Middle frontal gyrus (tissue), 1 donor: ENCODE results near the gene GNRHR.
"Not testable (repeated sequence)": the region's sequence is repeated elsewhere in the genome, so short reads cannot be mapped to it uniquely, and the experiment has no call there.

Source experiments
- DNase-seq: peaks from one replicate; pipeline ENCODE4 v3.0.0-alpha.2; 2015; ENCODE audit warnings: low spot score; ENCODE audit errors: extremely low spot score

GNRHR gene

DNA sequence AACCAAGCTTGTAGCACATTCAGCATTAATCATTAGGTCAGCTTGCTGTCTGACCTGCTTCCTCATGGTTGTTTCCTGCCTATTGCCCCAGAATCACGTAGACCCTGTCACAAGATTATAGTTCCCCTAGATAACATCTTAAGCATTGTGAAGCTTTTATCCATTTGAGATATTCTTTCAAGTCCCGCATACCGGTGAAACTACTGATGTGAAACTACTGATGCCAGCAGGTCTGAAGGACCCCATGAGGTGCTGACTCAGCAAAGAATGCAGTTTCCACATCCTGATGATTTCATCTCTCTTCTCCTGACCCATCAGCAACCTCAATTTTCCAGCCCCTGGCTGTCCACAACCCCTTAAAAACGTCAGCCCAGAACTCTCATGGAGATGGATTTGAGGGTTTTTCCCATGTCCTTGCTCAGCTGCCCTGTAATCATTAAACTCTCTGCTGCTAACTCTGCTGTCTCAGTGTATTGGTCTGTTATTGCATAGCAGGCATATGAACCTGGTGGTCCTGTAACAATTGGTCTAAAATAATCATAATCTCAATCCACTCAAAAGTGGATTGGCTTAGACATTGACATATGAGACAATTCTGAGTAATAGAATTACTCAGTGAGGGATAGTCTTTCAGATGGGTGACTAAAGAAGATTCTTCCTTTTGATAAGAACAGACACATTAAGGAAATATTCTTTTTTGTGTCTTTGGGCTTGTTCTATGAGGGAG, 26.9 kb downstream of the GNRHR start:
- no peak for DNase-seq

DNA sequence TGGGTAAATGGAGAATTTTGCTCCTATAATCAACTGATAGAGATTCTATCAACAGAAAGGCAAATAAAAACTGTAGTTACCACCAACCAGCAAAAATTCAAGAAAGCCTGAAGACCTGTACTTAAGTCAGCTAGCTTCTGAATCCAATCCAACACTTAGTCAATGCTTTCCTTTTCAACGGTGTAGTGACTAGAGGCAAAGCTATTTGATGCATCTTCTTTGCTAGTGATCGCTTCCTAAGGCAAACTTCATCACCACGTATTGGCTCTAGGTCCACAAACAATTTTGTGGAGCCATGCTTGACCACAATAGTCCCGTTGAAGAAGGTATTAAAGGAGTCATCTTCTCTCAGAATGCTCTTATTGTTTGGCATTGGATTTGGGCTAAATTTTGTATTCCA, 28.2 kb downstream of the GNRHR start:
- DNase-seq, result no peak

DNA sequence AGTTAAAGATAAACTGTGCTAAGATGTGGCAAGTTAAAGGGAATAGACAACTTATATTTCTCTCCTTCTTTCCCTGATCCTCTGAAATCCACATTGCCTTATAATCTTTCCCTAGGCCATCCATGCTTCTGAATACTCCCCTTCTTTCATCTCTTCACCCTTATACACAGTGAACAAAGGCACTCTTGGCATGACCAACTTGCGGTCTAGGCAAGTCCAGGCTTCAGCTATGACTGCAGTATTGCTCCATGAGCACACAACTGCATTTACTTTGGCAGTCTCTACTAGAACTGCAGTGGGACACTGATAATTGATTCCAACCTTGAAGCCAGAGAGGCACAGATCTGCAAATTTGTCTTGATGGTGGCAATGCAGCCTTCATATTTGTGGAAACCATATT, 29.1 kb downstream of the GNRHR start:
- no peak for DNase-seq

GRCh38 chr4:67723949-67724348, 30.2 kb downstream of the GNRHR start:
- DNase-seq, result no peak

GRCh38 chr4:67723341-67723740, 30.8 kb downstream of the GNRHR start:
- DNase-seq, result no peak

DNA sequence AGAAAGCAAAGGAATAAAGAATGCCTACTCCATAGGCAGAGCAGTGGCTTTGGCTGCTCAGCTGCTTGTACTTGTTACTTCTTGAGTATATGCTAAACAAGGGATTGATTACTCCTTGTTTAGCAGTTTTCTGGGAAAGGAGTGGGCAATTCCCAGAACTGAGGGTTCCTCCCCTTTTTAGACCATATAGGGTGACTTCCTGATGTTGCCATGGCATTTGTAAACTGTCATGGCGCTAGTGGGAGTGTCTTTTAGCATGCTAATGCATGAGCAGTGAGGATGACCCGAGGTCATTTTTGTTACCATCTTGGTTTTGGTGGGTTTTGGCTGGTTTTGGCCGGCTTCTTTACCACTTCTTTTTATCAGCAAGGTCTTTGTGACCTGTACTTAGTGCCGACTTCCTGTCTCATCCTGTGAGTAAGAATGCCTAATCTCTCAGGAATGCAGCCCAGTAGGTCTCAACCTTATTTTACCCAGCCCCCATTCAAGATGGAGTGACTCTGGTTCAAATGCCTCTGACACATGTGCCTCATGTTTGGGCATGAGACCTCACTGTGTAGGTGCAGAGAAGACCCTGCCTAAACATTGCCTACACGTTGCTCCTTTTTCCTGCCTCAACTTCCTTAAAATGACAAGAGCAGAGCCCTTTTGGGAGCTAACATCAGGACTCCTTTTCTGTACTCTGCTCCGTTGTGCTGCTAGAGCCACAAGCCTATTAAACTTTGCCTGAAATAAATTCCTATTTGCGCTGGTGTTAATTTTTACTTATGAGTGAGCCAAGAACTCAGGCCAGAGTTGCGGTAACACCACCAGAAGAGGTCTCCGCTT, 32.2 kb downstream of the GNRHR start:
- no peak for DNase-seq

DNA sequence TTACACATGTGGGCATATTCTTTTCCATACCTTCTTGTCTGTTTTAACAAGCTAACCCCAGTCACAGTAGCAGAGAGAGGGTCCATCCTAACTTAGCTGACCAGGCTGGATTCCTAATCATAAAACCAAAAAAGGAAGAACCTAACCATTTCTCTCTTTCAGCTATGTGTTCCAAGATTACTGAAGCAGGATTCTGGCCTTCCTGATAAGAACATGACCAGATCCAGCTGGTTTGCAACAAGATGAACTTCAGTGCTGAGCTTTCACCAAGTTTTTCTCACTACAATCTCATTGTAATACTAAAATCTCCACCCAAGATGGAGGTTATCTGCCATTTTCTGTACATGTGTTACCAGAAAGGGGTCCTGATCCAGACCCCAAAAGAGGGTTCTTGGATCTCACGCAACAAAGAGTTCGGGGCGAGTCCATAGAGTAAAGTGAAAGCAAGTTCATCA, 32.8 kb downstream of the GNRHR start:
- DNase-seq, result no peak

GRCh38 chr4:67719953-67720617, 34.1 kb downstream of the GNRHR start:
- DNase-seq, result no peak

DNA sequence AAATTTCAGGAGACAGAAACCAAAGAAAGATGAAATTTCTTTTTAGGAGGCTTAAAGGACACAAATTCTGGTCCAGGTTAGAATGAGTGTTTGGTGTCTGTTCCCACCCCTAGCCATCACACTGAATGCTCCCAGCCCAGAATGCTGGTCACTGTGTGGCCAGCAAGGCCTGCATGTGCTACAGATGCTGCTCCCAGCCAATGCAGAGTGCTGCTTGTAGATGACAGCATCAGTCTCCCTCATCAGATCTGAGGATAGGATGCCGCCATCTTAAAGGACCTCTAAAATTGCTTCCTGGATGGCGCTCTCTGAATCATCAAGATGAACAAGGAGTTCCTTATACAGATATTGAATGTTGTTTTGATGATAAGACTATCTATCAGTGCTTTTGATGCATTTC, 35.3 kb downstream of the GNRHR start:
- DNase-seq, result no peak

GRCh38 chr4:67717586-67717985, 36.6 kb downstream of the GNRHR start:
- DNase-seq, result no peak

DNA sequence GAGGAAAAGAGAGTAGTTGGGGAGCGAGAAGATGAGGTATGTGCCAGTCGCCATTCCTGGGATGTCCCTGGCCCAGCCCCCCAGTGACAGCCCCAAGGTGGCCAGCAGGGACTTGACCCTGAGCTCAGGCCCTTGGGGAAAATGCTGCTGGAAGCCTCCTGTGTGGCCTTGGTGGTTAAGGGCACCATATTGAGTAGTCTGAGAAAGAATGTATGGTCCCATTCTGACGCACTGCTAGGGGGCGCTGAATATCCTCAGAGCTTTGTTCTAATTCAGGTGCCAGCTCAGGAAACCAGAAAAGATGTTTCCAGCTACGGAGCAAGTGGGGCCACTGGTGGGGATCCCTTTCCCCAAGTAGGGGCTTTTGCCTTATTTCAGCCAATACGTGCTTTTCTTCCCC, 39.2 kb downstream of the GNRHR start:
- no peak for DNase-seq

DNA sequence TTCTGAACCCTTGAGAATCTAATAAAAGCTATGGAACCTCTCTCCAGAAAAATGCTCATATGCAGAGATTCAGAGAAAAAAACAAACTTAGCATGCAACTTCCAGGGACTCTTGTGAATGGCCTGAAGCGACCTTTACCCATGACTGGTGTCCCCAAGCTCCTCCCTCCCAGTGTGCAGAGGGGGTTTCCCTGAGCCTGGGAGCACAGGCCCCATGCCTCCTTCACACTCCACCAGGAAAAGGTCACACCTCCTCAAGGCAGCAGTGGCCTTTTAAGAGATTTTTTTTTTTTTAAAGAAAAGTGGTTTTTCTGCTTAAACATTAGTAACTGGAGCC, 40.0 kb downstream of the GNRHR start:
- DNase-seq, result no peak

GRCh38 chr4:67713529-67714247, 40.5 kb downstream of the GNRHR start:
- DNase-seq, result no peak

GRCh38 chr4:67712650-67713528, 41.3 kb downstream of the GNRHR start:
- DNase-seq, result no peak

DNA sequence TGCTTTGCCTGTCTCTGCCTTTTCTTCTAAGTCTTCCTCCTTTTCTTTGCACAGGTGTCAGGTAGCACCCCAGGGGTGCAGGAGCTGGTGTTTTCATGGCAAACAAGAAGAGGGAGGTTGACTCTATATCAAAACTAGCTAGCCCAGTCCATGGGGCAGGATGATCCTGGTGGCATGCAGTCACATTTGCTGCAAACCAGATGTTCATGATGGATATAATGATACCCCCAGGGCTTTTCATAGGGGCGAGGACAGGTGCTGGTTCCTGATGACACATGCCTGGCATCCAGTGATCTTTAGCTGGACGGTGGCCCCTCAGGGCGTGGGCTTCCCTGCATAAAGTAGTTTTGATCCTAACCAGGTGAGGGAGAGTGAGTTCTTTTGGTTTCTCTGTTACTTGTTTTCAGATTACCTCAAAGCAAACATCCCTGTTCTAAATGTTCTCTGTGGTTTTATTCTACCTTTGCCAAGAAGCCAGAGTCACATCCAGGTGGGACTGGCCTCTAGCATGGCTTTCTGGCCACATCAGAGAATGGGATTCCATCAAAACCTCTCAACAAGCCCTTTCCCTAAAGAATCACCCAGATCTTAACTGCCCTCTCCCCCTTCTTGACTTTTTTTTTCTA, 42.1 kb downstream of the GNRHR start:
- no peak for DNase-seq

DNA sequence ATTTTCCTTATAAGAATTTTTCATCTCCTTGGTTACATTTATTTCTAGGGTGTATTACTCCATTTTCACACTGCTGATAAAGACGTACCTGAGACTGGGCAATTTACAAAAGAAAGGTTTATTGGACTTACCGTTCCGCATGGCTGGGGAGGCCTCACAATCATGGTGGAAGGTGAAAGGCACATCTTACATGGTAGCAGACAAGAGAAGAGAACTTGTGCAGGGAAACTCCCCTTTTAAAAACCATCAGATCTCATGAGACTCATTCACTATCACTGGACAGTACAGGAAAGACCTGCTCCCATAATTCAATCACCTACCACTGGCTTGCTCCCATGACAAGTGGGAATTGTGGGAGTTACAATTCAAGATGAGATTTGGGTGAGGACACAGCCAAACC, 47.5 kb downstream of the GNRHR start:
- DNase-seq, result not testable (repeated sequence)

GRCh38 chr4:67704843-67705242, 49.3 kb downstream of the GNRHR start:
- no peak for DNase-seq

DNA sequence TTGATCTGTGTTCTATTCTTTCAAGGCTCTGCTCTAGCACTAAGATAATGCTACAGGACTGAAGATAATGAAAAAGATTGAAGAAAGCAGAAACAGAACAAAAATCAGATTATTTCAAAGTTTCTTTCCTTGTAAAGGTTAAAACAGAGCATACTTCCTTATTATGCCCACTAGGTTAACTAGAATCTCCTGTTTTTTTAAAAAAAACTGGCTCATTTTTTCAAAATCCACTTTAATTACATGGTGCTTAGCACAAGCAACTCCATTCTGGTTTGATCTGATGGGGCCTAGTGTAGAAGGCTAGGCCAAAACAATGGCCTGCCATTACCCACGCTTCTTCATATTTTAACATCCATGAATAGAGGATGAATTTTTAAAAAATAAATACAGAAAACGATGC, 52.0 kb downstream of the GNRHR start:
- no peak for DNase-seq

GRCh38 chr4:67701517-67701850, 52.7 kb downstream of the GNRHR start:
- no peak for DNase-seq

- DNase-seq, result peak; percentile 82
Measured at GRCh38 chr4:67700738-67701516, 53.3 kb downstream of the GNRHR start, which contains the start of gene UBA6. UBA6 (minus strand) TSS chr4:67701155; CDS start chr4:67701119, 36 bp downstream.
